Mesenchymal stem cell (in vitro differentiated cells and primary cell): ENCODE results near the gene AKAP1.

Experiments
- DNase-seq: peaks from one replicate; pipeline ENCODE4 v3.0.0-alpha.2; 2013
- H2AFZ ChIP-seq: one replicate; pipeline ENCODE4 v1.6.1; 2013; ENCODE audit warnings: low read depth, mild to moderate bottlenecking, control low read depth, inconsistent platforms, low read length, moderate library complexity
- H2AK5ac ChIP-seq: 2 replicates; pipeline ENCODE4 v1.6.1; 2013; ENCODE audit warnings: low read length, moderate library complexity, mild to moderate bottlenecking, inconsistent platforms; ENCODE audit not compliant: severe bottlenecking
- H2BK120ac ChIP-seq: one replicate; pipeline ENCODE4 v1.6.1; 2013; ENCODE audit warnings: low read depth, mild to moderate bottlenecking, inconsistent platforms, low read length, moderate library complexity
- H2BK12ac ChIP-seq, 2 experiments: one replicate each; pipeline ENCODE4 v1.6.1; 2013; ENCODE audit warnings: inconsistent platforms in 2 of 2, low read length in 2 of 2, mild to moderate bottlenecking in 2 of 2, moderate library complexity in 2 of 2, control low read depth in 1 of 2
- H2BK15ac ChIP-seq: one replicate; pipeline ENCODE4 v1.6.1; 2013; ENCODE audit warnings: mild to moderate bottlenecking, low read depth, inconsistent platforms; ENCODE audit not compliant: poor library complexity, severe bottlenecking
- H2BK5ac ChIP-seq: 2 replicates; pipeline ENCODE4 v1.6.1; 2013; ENCODE audit warnings: low read depth, mild to moderate bottlenecking, low read length, control low read depth, inconsistent platforms; ENCODE audit not compliant: poor library complexity, severe bottlenecking
- H3K14ac ChIP-seq, 2 experiments: one replicate each; pipeline ENCODE4 v1.6.1; 2013; ENCODE audit warnings: inconsistent platforms in 2 of 2, low read length in 2 of 2, control low read depth in 1 of 2, mild to moderate bottlenecking in 1 of 2, moderate library complexity in 1 of 2
- H3K18ac ChIP-seq, 2 experiments: one replicate each; pipeline ENCODE4 v1.6.1; 2013; ENCODE audit warnings: inconsistent platforms in 2 of 2, low read length in 2 of 2, control low read depth in 1 of 2, low read depth in 1 of 2, mild to moderate bottlenecking in 1 of 2
- H3K23ac ChIP-seq, 2 experiments: one replicate each; pipeline ENCODE4 v1.6.1; 2013; ENCODE audit warnings: inconsistent platforms in 2 of 2, low read length in 2 of 2, mild to moderate bottlenecking in 2 of 2, moderate library complexity in 2 of 2, control low read depth in 1 of 2
- H3K27ac ChIP-seq: 2 replicates; pipeline ENCODE4 v1.5.1; 2013; ENCODE audit warnings: mild to moderate bottlenecking, moderate library complexity, low read length, control low read depth, inconsistent platforms; ENCODE audit not compliant: poor library complexity, severe bottlenecking
- H3K27me3 ChIP-seq, 2 experiments: 2 replicates each; pipeline versions ENCODE4 v1.6.1 to v1.7.0; 2013; ENCODE audit warnings: low read length in 2 of 2, mild to moderate bottlenecking in 2 of 2, moderate library complexity in 2 of 2, control low read depth in 1 of 2, inconsistent platforms in 1 of 2; ENCODE audit not compliant: control insufficient read depth in 1 of 2, insufficient read depth in 1 of 2
- H3K36me3 ChIP-seq, 2 experiments: 2 replicates each; pipeline versions ENCODE4 v1.6.1 to v1.7.0; 2013; ENCODE audit warnings: low read length in 2 of 2, control low read depth in 1 of 2, inconsistent platforms in 1 of 2, low read depth in 1 of 2, mild to moderate bottlenecking in 1 of 2; ENCODE audit not compliant: insufficient read depth in 2 of 2, control insufficient read depth in 1 of 2
- H3K4ac ChIP-seq, 2 experiments: one replicate each; pipeline ENCODE4 v1.6.1; 2013; ENCODE audit warnings: inconsistent platforms in 2 of 2, low read length in 2 of 2, mild to moderate bottlenecking in 2 of 2, moderate library complexity in 2 of 2, control low read depth in 1 of 2, low read depth in 1 of 2
- H3K4me1 ChIP-seq: 2 replicates; pipeline ENCODE4 v1.6.1; 2013; ENCODE audit warnings: low read depth, low read length, control low read depth; ENCODE audit not compliant: control insufficient read depth, insufficient read depth
- H3K4me2 ChIP-seq: 2 replicates; pipeline ENCODE4 v1.6.1; 2013; ENCODE audit warnings: low read length, mild to moderate bottlenecking, inconsistent platforms; ENCODE audit not compliant: poor library complexity, severe bottlenecking
- H3K4me3 ChIP-seq, 2 experiments: 2 replicates each; pipeline versions ENCODE4 v1.5.1 to v1.7.0; 2013; ENCODE audit warnings: low read length in 2 of 2, mild to moderate bottlenecking in 2 of 2, control low read depth in 1 of 2, low read depth in 1 of 2; ENCODE audit not compliant: insufficient read depth in 1 of 2
- H3K79me1 ChIP-seq: replicated peaks from 2 replicates; pipeline ENCODE4 v1.6.1; 2013; ENCODE audit warnings: mild to moderate bottlenecking, control low read depth, low read length, inconsistent platforms; ENCODE audit not compliant: poor library complexity, severe bottlenecking
- H3K9ac ChIP-seq: 2 replicates; pipeline ENCODE4 v1.7.0; 2013; ENCODE audit warnings: mild to moderate bottlenecking, low read length, moderate library complexity
- H3K9me3 ChIP-seq: 2 replicates; pipeline ENCODE4 v1.7.0; 2013; ENCODE audit warnings: mild to moderate bottlenecking, low read length; ENCODE audit not compliant: control insufficient read depth
- H4K8ac ChIP-seq: one replicate; pipeline ENCODE4 v1.6.1; 2013; ENCODE audit warnings: inconsistent platforms, mild to moderate bottlenecking, low read length, moderate library complexity
- H4K91ac ChIP-seq: one replicate; pipeline ENCODE4 v1.6.1; 2013; ENCODE audit warnings: mild to moderate bottlenecking, low read length, inconsistent platforms
- WGBS: methylation state at CpG from one replicate; pipeline ENCODE4 v1.1.7; 2013; ENCODE audit warnings: mixed read lengths; 5-methylcytosine and 5-hydroxymethylcytosine counted together

Gene AKAP1

DNA sequence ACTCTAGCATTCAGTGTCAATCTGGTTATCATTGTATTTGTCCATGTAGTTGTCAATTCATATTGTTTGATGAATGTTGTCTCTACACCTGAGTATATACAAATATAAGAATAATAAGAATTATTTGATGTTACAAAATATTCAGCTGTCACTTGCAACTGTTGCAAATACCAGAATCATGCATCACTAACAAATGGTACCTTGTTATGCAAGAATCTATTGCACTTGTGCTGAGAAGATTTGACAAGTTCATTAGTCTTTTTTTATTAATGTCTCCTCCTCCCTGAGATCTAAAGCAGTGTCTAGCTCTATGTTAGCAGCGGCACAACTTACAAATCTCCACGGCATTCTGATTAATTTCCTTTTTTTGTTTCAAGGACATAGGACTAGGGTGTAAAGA is 22.2 kb upstream of the AKAP1 start:
- Histone ChIP-seq H3K18ac (no peak overlapping the region), H3K79me1 (no peaks in the 10 kb centered on the region), H3K27me3 (peaks cover 3 to 9% of the 10 kb centered on the region in 2 experiments), H2BK120ac (no peak overlapping the region), H4K91ac (no peak overlapping the region), H2BK5ac (no peak overlapping the region), H3K4me2 (no peak overlapping the region), H3K36me3 (no peaks in the 10 kb centered on the region), H3K4ac (no peak overlapping the region), H3K4me3 (no peak overlapping the region), H3K14ac (no peak overlapping the region), H3K27ac (no peak overlapping the region), H3K4me1 (no peaks in the 10 kb centered on the region), H2AFZ (no peak overlapping the region), H2BK15ac (no peak overlapping the region), H3K23ac (no peak overlapping the region), H4K8ac (no peak overlapping the region), H2AK5ac (no peak overlapping the region), H2BK12ac (no peak overlapping the region), H3K9ac (no peak overlapping the region), H3K9me3 (no peaks in the 10 kb centered on the region)
- WGBS, result 100% methylated on average over 1 of the region's 2 CpGs
- DNase-seq, result no peak

DNA sequence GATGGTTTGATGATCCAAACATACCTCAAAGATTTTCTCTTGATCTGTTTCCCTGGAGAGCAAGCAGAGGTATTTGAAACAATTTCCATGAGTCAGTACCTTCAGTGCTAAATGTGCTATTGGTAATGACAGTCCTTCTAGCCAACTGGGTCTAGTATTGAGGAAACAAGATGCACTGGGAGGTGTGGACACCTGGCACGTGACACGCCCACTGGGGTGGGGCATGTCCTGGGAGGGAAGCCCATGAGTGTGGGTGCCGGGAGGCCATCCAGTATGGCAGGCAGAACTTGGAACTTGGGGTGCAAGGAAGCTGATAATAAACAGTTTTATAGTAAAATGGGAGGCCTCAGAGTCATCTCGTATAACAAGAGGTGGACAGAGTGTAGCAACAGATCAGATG is 17.9 kb upstream of the AKAP1 start:
- Histone ChIP-seq H2BK12ac (no peak overlapping the region), H3K18ac (no peak overlapping the region), H3K27me3 (peaks cover 8 to 9% of the 10 kb centered on the region in 2 experiments), H2AFZ (no peak overlapping the region), H2BK15ac (no peak overlapping the region), H3K9ac (no peak overlapping the region), H3K9me3 (no peaks in the 10 kb centered on the region), H3K4me3 (no peak overlapping the region), H4K8ac (no peak overlapping the region), H3K36me3 (no peaks in the 10 kb centered on the region), H3K79me1 (no peaks in the 10 kb centered on the region), H3K27ac (no peak overlapping the region), H2BK5ac (no peak overlapping the region), H3K14ac (no peak overlapping the region), H3K4ac (no peak overlapping the region), H4K91ac (no peak overlapping the region), H2BK120ac (no peak overlapping the region), H3K4me2 (no peak overlapping the region), H3K4me1 (no peaks in the 10 kb centered on the region), H2AK5ac (no peak overlapping the region), H3K23ac (no peak overlapping the region)
- 79% methylated on average over 3 of the region's 4 CpGs for WGBS
- no peak for DNase-seq

DNA sequence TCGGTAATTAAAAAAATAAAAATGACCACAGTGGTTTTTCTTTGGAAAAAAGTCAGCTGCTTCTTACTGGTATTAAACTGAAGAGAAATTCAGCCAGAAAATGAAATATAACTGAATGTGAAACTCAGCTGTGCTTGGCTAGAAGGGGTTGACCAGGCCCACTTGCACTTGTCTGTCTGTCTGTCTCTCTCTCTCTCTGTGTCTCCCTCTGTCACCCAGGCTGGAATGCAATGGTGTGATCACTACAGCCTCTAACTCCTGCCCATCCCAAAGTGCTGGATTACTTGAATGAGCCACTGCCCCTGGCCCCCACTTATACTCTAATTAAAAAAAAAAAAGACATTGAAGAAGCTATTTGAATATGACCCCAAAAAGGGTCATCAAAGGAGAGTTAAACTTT is 17.3 kb upstream of the AKAP1 start:
- H3K79me1 ChIP-seq, result no peaks in the 10 kb centered on the region
- no peak overlapping the region for H4K8ac ChIP-seq
- peaks cover 8 to 13% of the 10 kb centered on the region in 2 experiments for H3K27me3 ChIP-seq
- H3K4me3 ChIP-seq, result no peak overlapping the region
- H2BK15ac ChIP-seq, result no peak overlapping the region
- no peak overlapping the region for H2BK120ac ChIP-seq
- WGBS, result 88% methylated on average over 1 of the region's 1 CpG
- no peak overlapping the region for H2AK5ac ChIP-seq
- H2AFZ ChIP-seq, result no peak overlapping the region
- H3K18ac ChIP-seq, result no peak overlapping the region
- H2BK12ac ChIP-seq, result no peak overlapping the region
- no peaks in the 10 kb centered on the region for H3K4me1 ChIP-seq
- H3K27ac ChIP-seq, result no peak overlapping the region
- no peak overlapping the region for H4K91ac ChIP-seq
- no peak for DNase-seq
- H3K36me3 ChIP-seq, result no peaks in the 10 kb centered on the region
- no peak overlapping the region for H3K9ac ChIP-seq
- H3K14ac ChIP-seq, result no peak overlapping the region
- H3K23ac ChIP-seq, result no peak overlapping the region
- H3K4ac ChIP-seq, result no peak overlapping the region
- H2BK5ac ChIP-seq, result no peak overlapping the region
- H3K4me2 ChIP-seq, result no peak overlapping the region
- no peaks in the 10 kb centered on the region for H3K9me3 ChIP-seq

DNA sequence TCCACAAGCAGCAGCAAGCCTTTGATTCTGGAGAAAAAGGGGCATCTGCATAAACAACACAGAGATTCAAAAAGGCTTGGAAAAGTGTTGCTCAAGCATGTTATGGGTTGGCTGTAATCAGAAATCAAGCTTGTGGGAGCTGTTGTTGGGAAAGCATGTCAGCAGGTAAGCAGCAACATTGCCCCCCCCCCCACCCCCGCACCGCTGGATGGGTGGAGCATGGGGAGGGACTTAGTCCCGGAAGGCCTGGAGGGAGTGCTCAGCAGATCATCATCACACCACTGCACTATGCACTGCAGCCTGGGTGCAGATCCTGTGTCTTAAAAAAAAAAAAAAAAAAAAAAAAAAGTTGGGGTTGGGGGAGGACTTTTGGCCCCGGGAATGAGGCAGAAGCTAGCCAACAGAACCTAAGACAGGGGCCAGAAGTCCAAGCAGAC is 16.8 kb upstream of the AKAP1 start:
- no peak overlapping the region for H2AFZ ChIP-seq
- no peak overlapping the region for H2BK12ac ChIP-seq
- H3K9me3 ChIP-seq, result no peaks in the 10 kb centered on the region
- H4K91ac ChIP-seq, result no peak overlapping the region
- H3K23ac ChIP-seq, result no peak overlapping the region
- H3K79me1 ChIP-seq, result no peaks in the 10 kb centered on the region
- H3K4me1 ChIP-seq, result no peaks in the 10 kb centered on the region
- no peak overlapping the region for H3K14ac ChIP-seq
- H2BK120ac ChIP-seq, result no peak overlapping the region
- no peak overlapping the region for H2BK5ac ChIP-seq
- WGBS, result no CpG with 5 or more reads among the region's 4 CpGs
- no peak overlapping the region for H3K4ac ChIP-seq
- H3K4me2 ChIP-seq, result no peak overlapping the region
- H2BK15ac ChIP-seq, result no peak overlapping the region
- DNase-seq, result no peak
- no peak overlapping the region for H3K18ac ChIP-seq
- H4K8ac ChIP-seq, result no peak overlapping the region
- no peaks in the 10 kb centered on the region for H3K36me3 ChIP-seq
- H3K9ac ChIP-seq, result no peak overlapping the region
- H2AK5ac ChIP-seq, result no peak overlapping the region
- H3K27ac ChIP-seq, result no peak overlapping the region
- H3K4me3 ChIP-seq, result no peak overlapping the region
- peaks cover 8 to 11% of the 10 kb centered on the region in 2 experiments for H3K27me3 ChIP-seq
